Activated CD8-positive, alpha-beta memory T cell treated with anti-CD3 and anti-CD28 coated beads for 48 hours (primary cell): ENCODE results near the gene ADAMTS9.
A peak's percentile ranks its signal among the peaks of the same experiment; 100 is the strongest.
"Not testable (repeated sequence)": the region's sequence is repeated elsewhere in the genome, so short reads cannot be mapped to it uniquely, and the experiment has no call there.

Experiments used
- DNase-seq, 3 experiments: peaks; one replicate each; pipeline ENCODE4 v3.0.0-alpha.2; 2020; ENCODE audit warnings: low read depth in 2 of 3, low spot score in 2 of 3

ADAMTS9 gene

DNA sequence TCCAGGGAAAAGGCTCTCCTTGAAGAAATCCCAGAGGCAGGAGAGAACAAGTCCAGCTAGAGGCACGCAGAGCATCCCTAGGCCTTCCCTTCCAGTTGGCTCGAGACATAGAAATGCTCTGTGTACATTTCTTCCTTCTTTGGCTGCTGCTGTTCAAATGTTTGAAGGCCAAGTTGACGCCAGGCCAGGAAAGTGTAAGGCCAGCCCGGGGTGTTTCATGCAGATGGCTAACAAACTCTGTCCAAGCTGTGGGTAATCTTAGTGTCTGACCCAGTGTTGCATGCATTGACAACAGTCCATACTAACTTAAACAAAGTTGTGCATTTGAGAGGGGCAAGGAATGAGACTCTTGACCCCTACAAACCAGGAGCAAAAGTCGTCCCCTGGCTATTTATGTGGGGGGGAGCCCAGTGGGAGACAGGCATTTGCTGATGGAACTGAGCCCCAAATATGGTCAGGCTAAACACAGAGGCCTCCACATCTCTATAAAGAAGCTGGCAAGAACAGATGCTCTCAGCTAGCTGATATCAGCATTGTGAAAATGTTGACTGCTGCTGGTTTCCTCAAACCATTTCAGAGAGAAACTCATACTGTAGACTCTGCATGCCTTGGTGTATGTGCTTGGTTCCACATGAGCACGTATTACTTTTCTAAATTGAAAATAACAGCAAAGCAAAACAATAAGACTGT, 139.5 kb downstream of the ADAMTS9 start:
- DNase-seq, result no peak

GRCh38 chr3:64546856-64547255, 140.9 kb downstream of the ADAMTS9 start:
- DNase-seq, result no peak

DNA sequence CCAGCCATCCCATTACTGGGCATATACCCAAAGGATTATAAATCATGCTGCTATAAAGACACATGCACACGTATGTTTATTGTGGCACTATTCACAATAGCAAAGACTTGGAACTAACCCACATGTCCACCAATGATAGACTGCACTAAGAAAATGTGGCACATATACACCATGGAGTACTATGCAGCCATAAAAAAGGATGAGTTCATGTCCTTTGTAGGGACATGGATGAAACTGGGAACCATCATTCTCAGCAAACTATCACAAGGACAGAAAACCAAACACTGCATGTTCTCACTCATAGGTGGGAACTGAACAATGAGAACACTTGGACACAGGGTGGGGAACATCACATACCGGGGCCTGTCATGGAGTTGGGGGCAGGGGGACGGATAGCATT, 142.6 kb downstream of the ADAMTS9 start:
- not testable (repeated sequence) for DNase-seq

- DNase-seq, result no peak
Observed at GRCh38 chr3:64541803-64542202, 146.0 kb downstream of the ADAMTS9 start.

DNA sequence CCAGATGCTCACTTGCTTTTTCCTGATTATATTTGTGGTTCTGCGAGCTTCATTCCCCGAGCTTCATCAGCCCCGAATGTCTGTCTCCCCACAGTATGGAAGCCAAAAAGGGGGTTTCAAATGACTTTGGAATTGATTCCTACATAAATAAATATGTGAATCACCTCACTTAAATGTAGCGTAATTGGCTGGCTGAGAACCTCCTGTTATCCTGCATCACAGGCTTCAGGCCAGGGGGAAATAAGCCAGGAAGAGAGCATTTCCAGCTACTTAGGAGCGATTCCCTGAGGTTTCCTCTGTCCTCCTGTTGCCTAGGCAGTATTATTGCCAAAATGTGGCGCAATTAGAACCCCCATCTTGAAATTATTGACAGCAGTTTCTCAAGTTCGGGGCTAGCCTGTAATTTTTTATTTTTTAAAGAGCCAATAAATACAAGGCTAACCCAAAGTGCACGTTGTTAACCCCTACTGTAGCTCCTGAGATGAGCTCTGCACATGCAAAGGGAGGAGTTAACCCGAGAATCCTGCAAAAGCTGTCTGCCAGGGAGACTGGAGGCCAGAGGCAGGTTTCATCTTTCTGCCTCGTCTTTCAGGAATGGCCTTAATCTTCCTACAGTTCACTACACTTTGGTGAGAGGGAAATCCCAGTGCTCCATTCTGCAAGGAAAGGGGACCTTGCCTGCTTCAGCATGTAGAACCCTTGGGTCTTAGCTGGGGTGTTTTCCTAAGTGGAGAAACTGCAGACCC, 148.2 kb downstream of the ADAMTS9 start:
- no peak for DNase-seq

DNA sequence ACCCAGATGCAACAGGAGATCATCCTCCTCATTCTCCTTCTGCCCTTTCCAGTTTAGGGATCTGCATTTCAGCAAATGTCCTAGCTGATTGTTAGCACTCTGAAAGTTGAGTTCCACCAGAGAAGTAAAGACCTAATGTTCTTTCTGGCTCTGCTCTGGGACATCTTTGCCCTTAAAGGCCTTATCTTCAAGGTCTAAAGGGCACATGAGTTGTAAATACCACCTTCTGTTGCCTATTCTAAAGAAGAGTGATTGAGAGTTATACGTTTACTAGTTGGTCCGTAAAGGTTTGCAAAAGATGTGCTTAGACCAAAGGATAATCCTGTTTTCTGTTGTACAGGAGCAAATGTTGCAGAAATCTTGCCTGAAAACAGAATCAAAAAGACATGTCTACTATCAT, 151.6 kb downstream of the ADAMTS9 start:
- no peak for DNase-seq

DNA sequence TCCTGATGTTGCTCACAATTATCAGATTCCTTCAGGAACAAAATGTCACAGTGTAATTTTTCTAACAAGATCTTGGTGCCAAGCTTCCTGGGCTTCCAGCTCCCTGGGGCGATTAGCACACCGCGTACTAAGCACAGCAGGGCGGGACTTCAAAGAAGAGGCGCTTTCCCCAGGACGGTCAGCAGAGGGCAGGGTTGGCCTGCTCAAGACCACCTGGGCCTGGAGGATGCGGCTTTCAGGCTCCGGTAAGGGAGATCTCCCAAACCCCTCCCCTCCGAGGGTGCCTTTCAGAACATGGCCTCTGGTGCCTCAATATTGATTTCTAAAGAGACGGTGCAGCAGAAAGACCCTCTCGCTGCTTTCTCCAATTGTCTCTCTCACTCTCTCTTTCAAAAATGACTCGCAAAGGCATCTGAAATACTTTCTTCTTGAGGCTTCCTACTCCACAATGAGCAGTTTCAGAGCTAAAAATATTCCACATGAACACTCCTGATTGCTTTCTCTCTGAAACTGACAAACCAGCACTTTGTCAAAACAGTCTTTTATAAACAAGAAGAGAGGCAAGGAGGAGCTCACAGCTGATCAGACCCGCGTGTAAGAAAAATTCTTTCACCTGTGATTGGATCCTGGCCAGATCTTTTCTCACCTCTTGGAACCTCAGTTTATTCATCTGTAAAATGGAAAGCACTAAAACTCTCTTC, 154.0 kb downstream of the ADAMTS9 start:
- DNase-seq, result peak; percentile 3 to 16 (median 16)

DNA sequence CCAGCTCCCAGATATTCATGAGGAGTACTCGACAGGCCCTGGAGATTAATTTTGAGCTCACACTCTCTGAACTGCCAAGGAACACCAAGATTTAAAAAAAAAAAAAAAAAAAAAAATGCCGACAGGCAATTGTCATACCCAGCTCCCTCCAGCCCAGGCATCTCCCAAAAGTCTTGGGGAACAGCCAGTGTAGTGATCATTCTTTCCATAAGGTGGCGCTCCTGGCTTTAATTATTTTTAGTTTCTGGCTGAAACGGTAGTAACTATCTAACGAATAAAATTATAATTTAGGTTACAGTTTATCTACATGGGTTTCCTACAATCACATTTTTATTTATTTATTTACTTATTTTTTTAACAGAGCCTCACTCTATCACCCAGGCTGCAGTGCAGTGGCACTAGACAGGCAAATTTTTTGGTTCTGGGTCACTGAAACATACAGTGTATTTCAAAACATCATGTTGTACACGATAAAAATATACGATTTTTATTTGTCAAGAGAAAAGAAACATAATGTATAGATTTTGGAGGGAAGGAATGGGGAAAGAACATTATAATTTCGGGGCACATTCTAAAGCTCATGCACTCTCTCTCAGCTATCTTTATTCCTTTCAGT, 157.3 kb downstream of the ADAMTS9 start:
- DNase-seq, result no peak

GRCh38 chr3:64523324-64523723, 164.5 kb downstream of the ADAMTS9 start:
- no peak for DNase-seq

DNA sequence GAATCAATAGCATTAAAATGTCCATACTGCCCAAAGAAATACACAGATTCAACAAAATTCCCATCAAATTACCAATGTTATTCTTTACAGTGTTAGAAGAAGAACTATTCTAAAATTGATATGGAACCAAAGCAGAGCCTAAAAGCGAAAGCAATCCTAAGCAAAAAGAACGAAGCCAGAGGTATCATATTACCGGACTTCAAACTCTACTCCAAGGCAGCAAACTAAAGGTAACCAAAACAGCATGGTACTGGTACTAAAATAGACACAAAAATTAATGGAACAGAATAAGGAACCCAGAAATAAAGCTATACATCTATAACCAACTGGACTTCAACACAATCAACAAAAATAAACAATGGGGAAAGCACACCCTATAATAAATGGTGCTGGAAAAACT, 167.5 kb downstream of the ADAMTS9 start:
- no peak for DNase-seq

- no peak for DNase-seq
Observed at GRCh38 chr3:64518950-64519349, 168.8 kb downstream of the ADAMTS9 start.

DNA sequence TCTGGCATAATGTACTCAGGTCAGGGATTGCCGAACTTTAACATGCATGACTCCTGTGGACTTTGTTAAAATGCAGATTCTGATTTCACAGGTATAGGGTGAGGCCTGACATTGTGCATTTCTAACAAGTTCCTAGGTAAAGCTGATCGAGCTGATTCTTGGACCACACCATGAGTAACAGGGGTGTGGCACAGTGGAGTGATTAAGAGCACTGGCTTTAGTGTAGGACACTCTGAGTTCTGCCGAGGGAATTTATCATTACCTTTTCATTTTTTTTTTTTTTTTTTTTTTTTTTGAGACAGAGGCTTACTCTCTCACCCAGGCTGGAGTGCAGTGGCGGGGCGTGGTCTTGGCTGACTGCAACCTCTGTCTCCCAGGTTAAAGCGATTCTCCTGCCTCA, 169.3 kb downstream of the ADAMTS9 start:
- DNase-seq, result no peak

GRCh38 chr3:64514889-64515288, 172.9 kb downstream of the ADAMTS9 start:
- DNase-seq, result no peak

DNA sequence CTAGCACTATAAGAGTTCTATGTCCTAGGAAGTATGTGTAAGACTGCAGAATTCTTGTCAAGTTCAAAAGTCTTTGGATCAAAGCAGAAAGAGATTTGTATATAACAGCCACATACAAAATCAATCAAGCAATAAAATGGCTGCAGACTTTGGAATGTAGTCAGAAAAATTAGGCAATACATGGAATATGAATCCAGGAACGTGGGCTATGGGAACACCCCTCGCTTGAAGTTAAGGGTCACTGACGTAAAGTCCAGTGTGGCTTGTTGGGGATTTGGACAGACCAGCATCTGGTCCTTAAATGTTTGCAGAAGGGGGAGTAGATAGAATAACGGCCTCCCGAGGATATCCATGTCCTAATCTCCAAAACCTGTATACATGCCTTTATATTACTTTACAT, 178.6 kb downstream of the ADAMTS9 start:
- DNase-seq, result no peak

DNA sequence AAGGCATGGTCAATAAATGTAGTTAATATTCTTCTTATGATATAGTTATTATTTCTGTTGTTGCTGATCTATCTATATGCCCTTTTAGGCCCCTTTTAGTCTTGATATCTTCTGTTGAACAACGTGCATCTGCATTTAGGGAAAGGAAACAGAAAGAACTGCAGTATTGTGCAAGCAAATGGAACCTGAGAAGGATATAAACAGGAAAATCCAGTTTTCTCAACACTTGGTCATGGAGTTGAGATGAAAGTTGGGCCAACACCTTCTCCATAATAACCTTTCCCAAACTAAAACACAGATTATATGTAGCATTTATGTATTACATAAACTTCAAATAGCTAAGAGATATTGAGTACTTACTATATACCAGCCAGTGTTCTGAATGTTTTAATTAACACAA, 179.7 kb downstream of the ADAMTS9 start:
- no peak for DNase-seq

- no peak for DNase-seq
Observed at GRCh38 chr3:64506255-64506654, 181.5 kb downstream of the ADAMTS9 start.

DNA sequence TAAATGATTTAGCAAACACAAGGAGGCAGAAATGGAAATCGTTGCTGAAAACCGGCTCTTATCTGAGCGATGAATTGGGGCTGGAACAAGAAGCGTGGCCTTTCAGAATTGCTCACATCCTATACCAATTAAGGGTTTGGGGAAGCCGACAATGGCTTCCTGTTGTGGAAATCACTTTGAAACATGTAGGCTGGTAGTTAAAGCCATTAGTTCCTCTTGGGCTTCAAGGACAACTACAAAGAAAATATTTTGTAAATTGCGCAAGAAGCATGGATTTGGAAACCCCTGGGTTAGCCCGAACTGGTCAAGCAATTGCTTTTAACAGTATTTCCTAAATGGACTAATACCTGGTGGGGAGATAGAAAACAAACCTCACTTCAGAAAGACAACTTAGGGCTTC, 182.4 kb downstream of the ADAMTS9 start:
- no peak for DNase-seq

DNA sequence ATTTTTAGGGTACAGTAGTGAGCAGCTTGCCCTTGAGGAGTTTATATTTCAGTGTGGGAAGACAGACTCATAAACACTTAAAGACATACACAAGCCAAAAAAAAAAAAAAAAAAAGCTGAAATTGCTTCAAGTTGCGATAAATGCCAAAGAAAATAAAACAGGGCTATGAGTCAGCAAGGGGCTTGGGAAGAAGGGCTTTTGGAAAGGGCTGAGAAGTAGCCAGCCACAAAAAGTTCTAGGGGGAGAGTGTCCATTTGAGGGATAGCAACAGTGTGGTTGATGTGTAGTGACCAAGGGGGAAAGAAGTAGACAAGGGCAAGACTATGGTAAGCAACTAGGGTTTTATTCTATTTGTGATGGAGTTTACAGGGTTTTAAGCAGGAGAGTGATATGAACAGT, 185.5 kb downstream of the ADAMTS9 start:
- no peak for DNase-seq

GRCh38 chr3:64501298-64501906, 186.4 kb downstream of the ADAMTS9 start:
- DNase-seq, result no peak

DNA sequence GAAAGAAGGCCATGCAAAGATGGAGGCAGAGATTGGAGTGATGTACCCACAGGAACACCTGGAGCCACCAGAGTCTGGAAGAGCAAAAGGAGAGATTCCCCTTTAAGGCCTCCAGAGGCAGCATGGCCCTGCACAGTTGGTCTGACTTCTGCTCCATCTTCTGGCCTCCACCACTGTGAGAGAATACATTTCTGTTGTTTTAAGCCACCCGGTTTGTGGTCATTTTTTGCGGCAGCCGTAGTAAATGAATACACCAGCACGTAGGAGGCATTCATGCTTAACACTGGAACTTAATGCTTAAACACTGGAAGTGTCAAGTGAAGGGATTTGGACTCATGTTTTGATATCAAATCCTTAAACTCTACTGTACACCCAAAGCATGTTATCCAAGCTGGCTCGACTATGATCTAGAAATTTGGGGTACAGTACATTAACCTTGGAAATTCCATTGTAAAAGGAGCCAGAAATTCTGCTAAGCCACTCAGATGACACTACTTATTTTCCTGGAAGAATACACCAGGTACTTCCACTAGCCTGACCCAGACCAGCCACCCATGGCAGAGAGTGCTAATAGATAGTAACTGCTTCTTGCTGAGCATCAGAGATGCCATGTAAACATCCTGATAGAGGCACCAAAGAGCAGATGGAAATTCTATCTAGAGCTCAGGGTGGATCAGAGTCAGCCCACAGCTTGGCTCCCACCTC, 190.9 kb downstream of the ADAMTS9 start:
- no peak for DNase-seq
